Lower leg skin (tissue), 4 donors: ENCODE measurements around the gene PLCB1. TPM values are rescaled to one million over a fixed set of nuclear protein-coding genes. Genes with fewer than 3 reads are reported as not detected.

ENCODE experiments used
- DNase-seq, 2 donors: peaks; one replicate each; pipeline ENCODE4 v3.0.0-alpha.2; 2019; ENCODE audit warnings: low spot score in 2 of 2
- H3K4me3 ChIP-seq: fragments of 200-600 bp; sonication (generic); 2 replicates; pipeline ENCODE4 v1.5.1; 2017; ENCODE audit warnings: mild to moderate bottlenecking, low read depth; ENCODE audit not compliant: poor library complexity, severe bottlenecking
- POLR2A ChIP-seq, 2 donors: fragments of 450-650 bp; IDR thresholded peaks; one replicate each; pipeline ENCODE4 v1.6.1; 2016 to 2017; ENCODE audit warnings: antibody characterized with exemption in 2 of 2, mild to moderate bottlenecking in 1 of 2, moderate library complexity in 1 of 2
- WGBS, 2 donors: methylation state at CpG; one replicate each; pipeline ENCODE4 v1.1.5; 2018; 5-methylcytosine and 5-hydroxymethylcytosine counted together
- intact Hi-C: fragments of 100-400 bp; cut with DNase I; formaldehyde crosslinking; loops from one replicate; pipeline ENCODE4 v1.15.0; 2023; ENCODE audit warnings: low total_unique reads
- total RNA-seq, 4 donors: library from RNA; depleted of rRNA; stranded (reverse); fragments of >200 nt; gene quantifications; one replicate each; pipeline ENCODE4 v1.1.0, GENCODE V29; 2016
- TF ChIP-seq, protein P1 (sequence below), 3 donors: fragments of 450-650 bp; IDR thresholded peaks; one replicate each; pipeline ENCODE4 v1.5.1; 2016; ENCODE audit warnings: antibody characterized with exemption in 3 of 3, mild to moderate bottlenecking in 3 of 3, moderate library complexity in 2 of 3

The PLCB1 gene
- total RNA-seq, 4 donors from 2014 or later = 4.1 to 16.2 (median 9.1) TPM

DNA sequence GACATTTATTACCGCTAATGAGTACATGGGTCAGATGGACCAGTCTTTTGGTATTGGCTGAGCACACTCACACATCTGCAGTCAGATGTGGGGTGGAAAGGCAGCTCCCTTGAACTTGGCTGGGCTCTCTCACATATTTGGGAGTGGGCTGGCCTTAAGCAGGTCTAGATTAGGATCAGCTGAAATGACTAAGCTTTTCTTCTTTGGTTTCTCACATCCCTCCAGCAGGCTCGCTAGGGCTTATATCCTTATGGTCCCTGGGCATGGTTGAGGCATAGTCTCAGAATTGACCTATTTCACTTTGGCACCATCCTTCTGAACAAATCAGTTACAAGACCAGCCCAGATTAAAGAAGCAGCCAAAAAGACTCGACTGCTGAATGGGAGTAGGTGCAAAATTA, 14.4 kb upstream of the PLCB1 start:
- H3K4me3 ChIP-seq = no peak overlapping the region
- intact Hi-C loops = no loop called here
- DNase-seq = no peak
- TF ChIP-seq, protein P1, sequence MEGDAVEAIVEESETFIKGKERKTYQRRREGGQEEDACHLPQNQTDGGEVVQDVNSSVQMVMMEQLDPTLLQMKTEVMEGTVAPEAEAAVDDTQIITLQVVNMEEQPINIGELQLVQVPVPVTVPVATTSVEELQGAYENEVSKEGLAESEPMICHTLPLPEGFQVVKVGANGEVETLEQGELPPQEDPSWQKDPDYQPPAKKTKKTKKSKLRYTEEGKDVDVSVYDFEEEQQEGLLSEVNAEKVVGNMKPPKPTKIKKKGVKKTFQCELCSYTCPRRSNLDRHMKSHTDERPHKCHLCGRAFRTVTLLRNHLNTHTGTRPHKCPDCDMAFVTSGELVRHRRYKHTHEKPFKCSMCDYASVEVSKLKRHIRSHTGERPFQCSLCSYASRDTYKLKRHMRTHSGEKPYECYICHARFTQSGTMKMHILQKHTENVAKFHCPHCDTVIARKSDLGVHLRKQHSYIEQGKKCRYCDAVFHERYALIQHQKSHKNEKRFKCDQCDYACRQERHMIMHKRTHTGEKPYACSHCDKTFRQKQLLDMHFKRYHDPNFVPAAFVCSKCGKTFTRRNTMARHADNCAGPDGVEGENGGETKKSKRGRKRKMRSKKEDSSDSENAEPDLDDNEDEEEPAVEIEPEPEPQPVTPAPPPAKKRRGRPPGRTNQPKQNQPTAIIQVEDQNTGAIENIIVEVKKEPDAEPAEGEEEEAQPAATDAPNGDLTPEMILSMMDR (IDR thresholded peaks at IDR 0.05) = no peak
- no peak for TF ChIP-seq POLR2A (IDR thresholded peaks at IDR 0.05)
- 63 to 71% methylated on average over 3 of the region's 3 CpGs for whole genome bisulfite sequencing, 2 donors

DNA sequence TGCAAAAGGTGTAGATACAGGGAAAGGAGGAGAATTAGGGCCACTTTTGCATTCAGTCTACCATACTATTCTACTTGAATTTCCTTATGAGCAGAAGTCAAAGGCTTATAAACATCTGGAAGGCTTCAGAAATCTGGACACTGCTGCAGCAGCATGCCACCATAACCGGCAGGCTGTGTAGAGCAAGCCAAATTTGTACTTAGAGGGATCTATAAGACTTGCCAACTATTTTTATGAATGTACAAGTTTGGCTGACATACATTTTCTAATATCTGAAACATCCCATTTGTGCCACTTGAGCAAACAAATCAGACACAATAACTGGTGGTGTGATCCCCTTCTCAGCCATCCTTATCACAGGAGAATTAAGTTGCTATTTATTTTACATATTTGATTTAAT, 14.0 kb upstream of the PLCB1 start:
- WGBS, 2 donors = 21 to 32% methylated on average over 1 of the region's 1 CpG
- H3K4me3 ChIP-seq = no peak overlapping the region
- TF ChIP-seq, protein P1 (IDR thresholded peaks at IDR 0.05) = no peak
- no peak for TF ChIP-seq POLR2A (IDR thresholded peaks at IDR 0.05)
- intact Hi-C loops = no loop called here
- no peak for DNase-seq

DNA sequence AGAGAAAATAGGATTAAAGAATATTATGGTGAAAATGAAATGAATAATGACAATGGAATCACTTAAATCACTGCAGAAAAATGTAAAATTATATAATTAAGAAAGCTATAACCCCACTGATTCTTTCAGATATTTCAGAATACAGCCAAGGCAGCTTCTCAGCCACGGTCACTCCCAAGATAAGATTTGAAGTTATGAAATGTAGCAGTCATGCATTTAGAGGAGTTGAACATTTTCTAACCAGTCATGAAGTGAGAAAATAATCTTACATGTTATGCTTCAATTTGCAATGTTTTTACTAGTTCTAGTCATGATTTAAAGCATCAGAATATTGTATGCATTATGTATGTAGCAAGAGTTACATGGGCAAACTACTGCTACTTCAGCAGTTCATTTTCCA, 13.3 kb upstream of the PLCB1 start:
- H3K4me3 ChIP-seq = no peak overlapping the region
- TF ChIP-seq, protein P1 (IDR thresholded peaks at IDR 0.05) = no peak
- no peak for TF ChIP-seq POLR2A (IDR thresholded peaks at IDR 0.05)
- no peak for DNase-seq
- WGBS, 2 donors = 73% methylated on average over 1 of the region's 1 CpG
- intact Hi-C loops = no loop called here

DNA sequence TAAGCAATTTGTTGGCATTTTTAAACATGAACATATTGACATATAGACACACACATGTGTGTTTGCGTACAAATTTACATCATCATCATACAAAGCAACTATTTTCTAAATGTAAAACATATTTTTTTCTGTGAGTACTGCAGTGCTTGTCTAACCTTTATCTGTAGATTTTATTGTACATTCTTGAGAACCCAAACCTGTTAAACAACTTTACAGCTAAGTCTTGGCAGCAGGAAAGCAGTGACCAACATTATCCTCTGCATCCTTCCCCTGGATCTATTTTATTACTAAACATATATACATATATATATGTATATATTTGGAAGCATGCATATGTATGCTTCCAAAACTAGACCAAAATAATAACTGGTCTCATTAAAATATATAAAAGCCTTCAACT, 10.4 kb upstream of the PLCB1 start:
- TF ChIP-seq, protein P1 (IDR thresholded peaks at IDR 0.05) = no peak
- no peak for TF ChIP-seq POLR2A (IDR thresholded peaks at IDR 0.05)
- H3K4me3 ChIP-seq = no peak overlapping the region
- intact Hi-C loops = no loop called here
- no peak for DNase-seq
- 82 to 91% methylated on average over 1 of the region's 1 CpG for WGBS, 2 donors

DNA sequence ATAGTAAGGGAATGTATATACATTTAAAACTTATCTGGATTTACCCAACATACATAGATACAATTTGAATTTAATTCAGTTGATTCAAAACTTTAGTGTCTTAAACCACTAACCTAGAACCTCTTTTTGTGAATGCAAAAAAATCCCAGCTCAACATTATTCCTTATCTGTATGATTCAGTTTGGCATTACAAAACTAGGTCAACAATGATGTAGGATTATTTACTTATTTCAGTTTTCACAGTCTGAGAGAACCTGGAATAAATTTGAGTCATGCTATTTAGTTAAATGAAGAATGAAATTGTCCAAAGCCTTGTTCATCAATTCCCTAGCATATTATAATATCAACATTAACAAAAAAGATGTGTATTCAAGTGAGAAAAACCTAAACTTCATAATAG, 7.4 kb upstream of the PLCB1 start:
- no peak for DNase-seq
- intact Hi-C loops = no loop called here
- no peak overlapping the region for H3K4me3 ChIP-seq
- no peak for TF ChIP-seq POLR2A (IDR thresholded peaks at IDR 0.05)
- TF ChIP-seq, protein P1 (IDR thresholded peaks at IDR 0.05) = no peak

DNA sequence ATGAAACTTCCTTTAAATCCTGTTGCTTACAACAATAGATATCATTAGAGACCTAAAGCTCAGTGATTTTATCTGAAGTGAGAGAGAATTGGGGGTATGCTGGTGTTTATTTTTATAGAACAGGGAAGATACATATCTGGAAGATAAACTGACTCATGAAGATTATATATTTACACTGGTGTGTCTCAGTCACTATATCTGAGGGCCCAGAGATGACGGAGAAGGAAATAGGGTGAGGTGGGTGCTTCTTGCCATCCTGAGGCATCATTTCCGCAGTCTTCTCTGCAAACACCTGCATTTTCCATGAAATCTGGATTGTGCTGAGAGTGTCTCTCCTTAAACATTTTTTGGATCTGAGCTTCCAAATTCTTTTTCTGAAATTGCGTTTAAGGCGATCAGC, 5.9 kb upstream of the PLCB1 start:
- intact Hi-C loops = no loop called here
- H3K4me3 ChIP-seq = no peak overlapping the region
- TF ChIP-seq, protein P1 (IDR thresholded peaks at IDR 0.05) = no peak
- no peak for TF ChIP-seq POLR2A (IDR thresholded peaks at IDR 0.05)
- DNase-seq = no peak
- WGBS, 2 donors = 89 to 93% methylated on average over 4 of the region's 4 CpGs
